SK-N-SH (cell line): ENCODE data around the gene PSPN. TPM values are rescaled to one million over a fixed set of nuclear protein-coding genes. Genes with fewer than 3 reads are reported as not detected.

ENCODE experiments used
- CTCF ChIA-PET: fragments of 300-600, 350-600 bp; formaldehyde crosslinking; extraction: SDS; loops from one replicate; lab custom pipeline; 2021; lab: Yijun Ruan, JAX
- POLR2A ChIA-PET: fragments of 350-600 bp; sonication (Branson Sonifier 250); formaldehyde crosslinking; extraction: SDS; loops from one replicate; lab custom pipeline; 2020; ENCODE audit warnings: antibody characterized with exemption, inconsistent platforms; lab: Yijun Ruan, JAX
- DNase-seq: peaks from one replicate; pipeline ENCODE4 v3.0.0; 2012
- H2AFZ ChIP-seq: fragments of 200-600 bp; sonication (generic); 2 replicates; pipeline ENCODE4 v1.8.1; 2016; ENCODE audit warnings: antibody characterized with exemption, mild to moderate bottlenecking, low read depth
- H3F3A ChIP-seq: fragments of 200-600 bp; sonication (generic); replicated peaks from 2 replicates; pipeline ENCODE3; 2016; ENCODE audit warnings: antibody characterized with exemption, mild to moderate bottlenecking; ENCODE audit not compliant: insufficient read depth
- H3K27ac ChIP-seq, 2 experiments: fragments of 200-500 bp in 1 of 2; fragments of 200-600 bp in 1 of 2; sonication (Bioruptor generic) in 1 of 2; sonication (generic), shearing (Covaris generic) in 1 of 2; 2 replicates each; pipeline versions ENCODE4 v1.5.1 to v1.6.1; 2014 to 2016; ENCODE audit warnings: low read depth in 2 of 2, inconsistent platforms in 1 of 2, low read length in 1 of 2, mild to moderate bottlenecking in 1 of 2, mixed read lengths in 1 of 2
- H3K27me3 ChIP-seq: fragments of 200-600 bp; sonication (generic), shearing (Covaris generic); 2 replicates; pipeline ENCODE4 v1.6.1; 2016; ENCODE audit warnings: mixed run types; ENCODE audit not compliant: insufficient read depth
- H3K36me3 ChIP-seq, 2 experiments: fragments of 200-500 bp in 1 of 2; fragments of 200-600 bp in 1 of 2; sonication (Bioruptor generic) in 1 of 2; sonication (generic) in 1 of 2; replicated peaks in 1 of 2; 2 replicates each; pipeline versions ENCODE3 to v1.5.1; 2014 to 2016; ENCODE audit warnings: low read length in 1 of 2, mild to moderate bottlenecking in 1 of 2; ENCODE audit not compliant: insufficient read depth in 2 of 2, control insufficient read depth in 1 of 2
- H3K4me1 ChIP-seq, 2 experiments: fragments of 200-500 bp in 1 of 2; fragments of 200-600 bp in 1 of 2; sonication (Bioruptor generic) in 1 of 2; sonication (generic), shearing (Covaris generic) in 1 of 2; 2 replicates each; pipeline versions ENCODE4 v1.5.1 to v1.6.1; 2014 to 2016; ENCODE audit warnings: low read depth in 1 of 2, low read length in 1 of 2, mixed run types in 1 of 2; ENCODE audit not compliant: insufficient read depth in 2 of 2, control insufficient read depth in 1 of 2
- H3K4me2 ChIP-seq: fragments of 200-600 bp; sonication (generic), shearing (Covaris generic); 2 replicates; pipeline ENCODE4 v1.6.1; 2017; ENCODE audit warnings: mixed run types
- H3K4me3 ChIP-seq, 2 experiments: fragments of 200-500 bp in 1 of 2; fragments of 200-600 bp in 1 of 2; sonication (Bioruptor generic) in 1 of 2; sonication (generic), shearing (Covaris generic) in 1 of 2; 2 replicates each; pipeline versions ENCODE4 v1.5.1 to v1.8.1; 2014 to 2016; ENCODE audit warnings: low read depth in 2 of 2, inconsistent platforms in 1 of 2, low read length in 1 of 2, mild to moderate bottlenecking in 1 of 2, mixed read lengths in 1 of 2, moderate library complexity in 1 of 2
- H3K79me2 ChIP-seq: fragments of 200-600 bp; sonication (generic); 2 replicates; pipeline ENCODE4 v1.8.1; 2017; ENCODE audit warnings: mild to moderate bottlenecking; ENCODE audit not compliant: insufficient read depth
- H3K9ac ChIP-seq: fragments of 200-600 bp; sonication (generic); 2 replicates; pipeline ENCODE4 v1.6.1; 2017; ENCODE audit warnings: mixed run types
- H3K9me2 ChIP-seq: fragments of 200-600 bp; sonication (generic); 2 replicates; pipeline ENCODE4 v1.6.1; 2017; ENCODE audit warnings: mixed run types
- H3K9me3 ChIP-seq: fragments of 200-600 bp; sonication (generic); 2 replicates; pipeline ENCODE4 v1.6.1; 2017; ENCODE audit warnings: mixed run types, mild to moderate bottlenecking, moderate library complexity
- H4K20me1 ChIP-seq: fragments of 200-600 bp; sonication (generic); 2 replicates; pipeline ENCODE4 v1.6.1; 2017; ENCODE audit warnings: mild to moderate bottlenecking, mixed run types; ENCODE audit not compliant: insufficient read depth
- CTCF ChIP-seq: fragments of 200-600 bp; sonication (generic); IDR thresholded peaks from 2 replicates; pipeline ENCODE4 v1.6.1; 2017; ENCODE audit warnings: antibody characterized with exemption, mild to moderate bottlenecking, moderate library complexity
- FOSL2 ChIP-seq: IDR thresholded peaks from 2 replicates; pipeline ENCODE4 v1.4.0; 2012; ENCODE audit warnings: low read depth, mild to moderate bottlenecking, moderate library complexity, borderline replicate concordance
- GABPA ChIP-seq: IDR thresholded peaks from 2 replicates; pipeline ENCODE4 v1.4.0; 2012; ENCODE audit warnings: low read depth, mild to moderate bottlenecking
- JUND ChIP-seq: IDR thresholded peaks from 2 replicates; pipeline ENCODE4 v1.4.0; 2012
- MEF2A ChIP-seq: IDR thresholded peaks from 2 replicates; pipeline ENCODE4 v1.4.0; 2012; ENCODE audit warnings: low read depth, borderline replicate concordance
- MXI1 ChIP-seq: IDR thresholded peaks from 2 replicates; pipeline ENCODE4 v1.6.1; 2012; ENCODE audit warnings: mild to moderate bottlenecking, low read depth, low read length, improper control_type of control experiment
- NFIC ChIP-seq: IDR thresholded peaks from 2 replicates; pipeline ENCODE4 v1.4.0; 2012; ENCODE audit warnings: borderline replicate concordance
- NRF1 ChIP-seq: IDR thresholded peaks from 2 replicates; pipeline ENCODE4 v1.6.1; 2012; ENCODE audit warnings: low read depth, mild to moderate bottlenecking, low read length
- RAD21 ChIP-seq: IDR thresholded peaks from 2 replicates; pipeline ENCODE4 v1.6.1; 2012; ENCODE audit warnings: mild to moderate bottlenecking, low read length
- RCOR1 ChIP-seq: fragments of 150-350 bp; IDR thresholded peaks from 2 replicates; pipeline ENCODE4 v1.6.1; 2017; ENCODE audit warnings: antibody characterized with exemption, low read length
- RXRA ChIP-seq: IDR thresholded peaks from 2 replicates; pipeline ENCODE4 v1.4.0; 2012; ENCODE audit warnings: low read depth, mild to moderate bottlenecking, borderline replicate concordance
- YY1 ChIP-seq: IDR thresholded peaks from 2 replicates; pipeline ENCODE4 v1.4.0; 2012; ENCODE audit warnings: low read depth, mild to moderate bottlenecking
- WGBS: methylation state at CpG from one replicate; pipeline ENCODE4 v1.1.6; 2017; ENCODE audit warnings: low lambda C conversion rate; 5-methylcytosine and 5-hydroxymethylcytosine counted together
- polyA plus RNA-seq, 3 experiments: library from polyadenylated mRNA; depleted of rRNA; stranded (reverse); fragments of >200 nt; gene quantifications; 2 replicates each; pipeline ENCODE4 v1.2.3, GENCODE V29; 2012

The PSPN gene
- polyA plus RNA-seq, 1 of the 3 experiments (the other 2 are of a cell fraction) = 0.59 TPM

- no peaks in the 10 kb centered on the region for H3K9me3 ChIP-seq
- no peak overlapping the region for H3K27ac ChIP-seq
- no peaks in the 10 kb centered on the region for H3K36me3 ChIP-seq
- no peak for DNase-seq
- POLR2A ChIA-PET = no interaction called here
- H3K4me3 ChIP-seq = no peak overlapping the region
- no peak overlapping the region for H3K4me2 ChIP-seq
- no peaks in the 10 kb centered on the region for H3K79me2 ChIP-seq
- WGBS = 39% methylated on average over 4 of the region's 4 CpGs
- TF ChIP-seq CTCF (peak; percentile 59), GABPA (no peak), FOSL2 (no peak), MEF2A (no peak), RAD21 (peak; percentile 28; the same call in 1 of the 2 replicates), RXRA (no peak)
- TF ChIP-seq, all 33 proteins: peak for 2
- CTCF ChIA-PET = interaction anchor here (0.8 to 1.5 kb wide), 6 partner anchors 9 to 306 kb away, joined by 3 to 6 read pairs (median 4); no protein-coding TSS in a partner anchor
- Histone ChIP-seq H2AFZ (no peak overlapping the region), H4K20me1 (no peaks in the 10 kb centered on the region), H3K9ac (no peak overlapping the region), H3K9me2 (no peaks in the 10 kb centered on the region), H3F3A (no peaks in the 10 kb centered on the region), H3K27me3 (no peaks in the 10 kb centered on the region; the same call in 1 of the 2 replicates), H3K4me1 (no peaks in the 10 kb centered on the region)
These were observed 21.5 kb downstream of the PSPN start for GRCh38 chr19:6354098-6354674.

GRCh38 chr19:6352381-6353165 is 23.2 kb downstream of the PSPN start:
- ChIA-PET POLR2A (no interaction called here), CTCF (interaction anchor here (0.6 to 0.9 kb wide), 3 partner anchors 134 to 1624 kb away, joined by 3 read pairs; no protein-coding TSS in a partner anchor)
- 57% methylated on average over 2 of the region's 2 CpGs for WGBS
- Histone ChIP-seq H3F3A (no peaks in the 10 kb centered on the region), H3K9ac (no peak overlapping the region), H3K9me2 (no peaks in the 10 kb centered on the region), H3K27me3 (no peaks in the 10 kb centered on the region; the same call in 1 of the 2 replicates), H3K4me3 (no peak overlapping the region), H3K9me3 (no peaks in the 10 kb centered on the region), H2AFZ (no peak overlapping the region), H4K20me1 (no peaks in the 10 kb centered on the region), H3K4me1 (no peaks in the 10 kb centered on the region), H3K79me2 (no peaks in the 10 kb centered on the region), H3K27ac (no peak overlapping the region), H3K36me3 (no peaks in the 10 kb centered on the region), H3K4me2 (no peak overlapping the region)
- DNase-seq = no peak
- TF ChIP-seq NRF1 (no peak), YY1 (no peak), RCOR1 (no peak), JUND (no peak), MXI1 (no peak), NFIC (no peak)
